GM19035 (cell line): ENCODE data around the gene STIP1.
A peak's percentile ranks its signal among the peaks of the same experiment; 100 is the strongest.

Source experiments
- ATAC-seq: cut with Tn5 transposase; IDR thresholded peaks from one replicate; pipeline ENCODE4 v1.9.1; 2021; ENCODE audit not compliant: unreplicated experiment

The STIP1 gene

GRCh38 chr11:64196626-64197025 is 10.7 kb downstream of the STIP1 start:
- no peak for ATAC-seq

- no peak for ATAC-seq
These were observed 12.5 kb downstream of the STIP1 start for GRCh38 chr11:64198511-64198910.

GRCh38 chr11:64201543-64201942 is 15.6 kb downstream of the STIP1 start:
- ATAC-seq = no peak

- no peak for ATAC-seq
These were observed 17.0 kb downstream of the STIP1 start for GRCh38 chr11:64202992-64203391.

GRCh38 chr11:64203421-64204079 is 17.6 kb downstream of the STIP1 start:
- no peak for ATAC-seq

GRCh38 chr11:64204080-64204440 is 18.1 kb downstream of the STIP1 start:
- no peak for ATAC-seq

- ATAC-seq = no peak
These were observed 18.6 kb downstream of the STIP1 start for GRCh38 chr11:64204464-64204989.

- peak; percentile 38 for ATAC-seq
These were observed 20.7 kb downstream of the STIP1 start, which contains the start of gene FERMT3 for GRCh38 chr11:64206457-64207255. Gene FERMT3 (plus strand): TSS chr11:64206721. CDS start chr11:64207365, 644 bp downstream.

GRCh38 chr11:64207256-64208085 is 21.5 kb downstream of the STIP1 start:
- peak; percentile 59 for ATAC-seq

GRCh38 chr11:64208086-64208795 is 22.3 kb downstream of the STIP1 start:
- ATAC-seq = no peak

- ATAC-seq = no peak
These were observed 23.0 kb downstream of the STIP1 start for GRCh38 chr11:64208796-64209562.

GRCh38 chr11:64209563-64209843 is 23.5 kb downstream of the STIP1 start:
- no peak for ATAC-seq

- ATAC-seq = no peak
These were observed 24.5 kb downstream of the STIP1 start for GRCh38 chr11:64210301-64211020.

GRCh38 chr11:64211181-64211872 is 25.4 kb downstream of the STIP1 start:
- no peak for ATAC-seq

GRCh38 chr11:64216879-64217278 is 30.9 kb downstream of the STIP1 start:
- no peak for ATAC-seq

- ATAC-seq = no peak
These were observed 32.8 kb downstream of the STIP1 start for GRCh38 chr11:64218628-64219353.

- ATAC-seq = no peak
These were observed 33.3 kb downstream of the STIP1 start for GRCh38 chr11:64219354-64219684.

- no peak for ATAC-seq
These were observed 33.8 kb downstream of the STIP1 start for GRCh38 chr11:64219755-64220154.
